ENCODE results near the gene MARCHF9. TPM values are rescaled to one million over a fixed set of nuclear protein-coding genes. Genes with fewer than 3 reads are reported as not detected.

Gene MARCHF9
- total RNA-seq, 1 experiment from 2014 or later, result 18.9 TPM

GRCh38 chr12:57735952-57736740, 18.8 kb upstream of the MARCHF9 start:
- H3K9me3 ChIP-seq (ENCODE audit: insufficient read depth, low read depth), result no peaks in the 10 kb centered on the region
- peak in 1 of 2 experiments; percentile 24 for DNase-seq
- H4K20me1 ChIP-seq (ENCODE audit: insufficient read depth), result no peaks in the 10 kb centered on the region
- H3K79me2 ChIP-seq (ENCODE audit: low read depth), result no peaks in the 10 kb centered on the region
- BruUV-seq (replicated peaks), result no TSS peak
- H3K9me2 ChIP-seq (ENCODE audit: insufficient read depth), result no peaks in the 10 kb centered on the region
- peaks cover 5% of the 10 kb centered on the region; the same call in 1 of the 2 replicates for H3F3A ChIP-seq (ENCODE audit: insufficient read depth, low read depth)
- ChIA-PET POLR2A (ENCODE audit: unreplicated experiment) (interaction anchor here (0.6 kb wide), 1 partner anchor 10 kb away, joined by 3 read pairs; no protein-coding TSS in a partner anchor), CTCF (interaction anchor here (0.5 to 0.7 kb wide), 2 partner anchors 281 to 477 kb away, joined by 5 to 8 read pairs; partner anchors contain the start of gene INHBE)
- no peak overlapping the region for H3K4me3 ChIP-seq
- intact Hi-C loops (cut with micrococcal nuclease; ENCODE audit: unreplicated experiment), result no loop called here
- no peaks in the 10 kb centered on the region for H3K36me3 ChIP-seq (ENCODE audit: low read depth)
- TF ChIP-seq CTCF (conservative IDR thresholded peaks at IDR 0.05) (no peak), EZH2 (IDR thresholded peaks at IDR 0.05; ENCODE audit: low read depth) (no peak)
- H3K4me2 ChIP-seq, result peak overlapping the region; percentile 23; the same call in 1 of the 2 replicates
- no peak overlapping the region for H2AFZ ChIP-seq
- H3K27me3 ChIP-seq (ENCODE audit: insufficient read depth, low read depth), result peaks cover 17% of the 10 kb centered on the region
- H3K4me1 ChIP-seq (replicated peaks; ENCODE audit: insufficient read depth), result no peaks in the 10 kb centered on the region
- H3K27ac ChIP-seq, result no peak overlapping the region

DNA sequence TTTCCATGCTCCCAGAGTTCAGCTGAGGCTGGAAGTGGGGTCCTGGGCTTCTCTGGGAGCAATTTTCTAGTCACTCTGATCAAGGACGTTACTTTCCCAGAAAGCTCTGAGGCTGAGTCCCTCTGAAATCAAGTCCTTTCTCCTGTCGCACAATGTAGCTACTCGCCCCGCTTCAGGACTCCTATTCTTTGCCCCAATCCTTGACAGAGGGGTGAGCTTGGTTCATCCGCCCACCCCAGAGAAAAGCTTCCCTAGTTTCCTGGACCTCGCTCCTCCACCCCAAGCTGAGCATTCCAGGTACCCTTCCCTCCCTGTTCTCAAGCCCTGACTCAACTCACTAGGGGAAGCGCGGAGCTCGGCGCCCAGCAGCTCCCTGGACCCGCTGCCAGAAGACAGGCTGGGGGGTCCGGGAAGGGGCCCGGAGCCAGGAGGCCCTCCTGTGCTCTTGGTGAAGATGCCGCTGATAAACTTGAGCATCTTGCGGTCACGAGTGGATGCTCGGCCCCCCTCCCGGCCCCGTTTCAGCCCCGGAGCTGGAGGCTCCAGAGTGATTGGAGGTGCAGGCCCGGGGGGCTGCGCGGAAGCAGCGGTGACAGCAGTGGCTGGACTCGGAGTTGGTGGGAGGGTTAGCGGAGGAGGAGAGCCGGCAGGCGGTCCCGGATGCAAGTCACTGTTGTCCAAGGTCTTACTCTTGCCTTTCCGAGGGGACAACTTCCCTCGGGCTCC, 18.0 kb upstream of the MARCHF9 start:
- H3K79me2 ChIP-seq (ENCODE audit: low read depth), result no peaks in the 10 kb centered on the region
- H3K4me2 ChIP-seq, result no peak overlapping the region
- no peaks in the 10 kb centered on the region for H3K9me3 ChIP-seq (ENCODE audit: insufficient read depth, low read depth)
- no peaks in the 10 kb centered on the region for H3K36me3 ChIP-seq (ENCODE audit: low read depth)
- H3K9me2 ChIP-seq (ENCODE audit: insufficient read depth), result no peaks in the 10 kb centered on the region
- POLR2A ChIA-PET (ENCODE audit: unreplicated experiment), result no interaction called here
- TF ChIP-seq EZH2 (IDR thresholded peaks at IDR 0.05; ENCODE audit: low read depth) (no peak), CTCF (conservative IDR thresholded peaks at IDR 0.05) (no peak)
- H3K4me1 ChIP-seq (replicated peaks; ENCODE audit: insufficient read depth), result no peaks in the 10 kb centered on the region
- H2AFZ ChIP-seq, result no peak overlapping the region
- no TSS peak for BruUV-seq (replicated peaks)
- no peak for DNase-seq
- intact Hi-C loops (cut with micrococcal nuclease; ENCODE audit: unreplicated experiment), result no loop called here
- CTCF ChIA-PET, result interaction anchor here (0.5 kb wide), 1 partner anchor 282 kb away, joined by 5 read pairs; the partner anchor contains the start of gene INHBE
- H3K27me3 ChIP-seq (ENCODE audit: insufficient read depth, low read depth), result peaks cover 14% of the 10 kb centered on the region
- H3K27ac ChIP-seq, result no peak overlapping the region
- H3F3A ChIP-seq (ENCODE audit: insufficient read depth, low read depth), result peaks cover 5% of the 10 kb centered on the region; the same call in 1 of the 2 replicates
- no peaks in the 10 kb centered on the region for H4K20me1 ChIP-seq (ENCODE audit: insufficient read depth)
- H3K4me3 ChIP-seq, result no peak overlapping the region

GRCh38 chr12:57737467-57738460, 17.1 kb upstream of the MARCHF9 start:
- Histone ChIP-seq H2AFZ (no peak overlapping the region), H3K4me3 (no peak overlapping the region), H3K79me2 (ENCODE audit: low read depth) (no peaks in the 10 kb centered on the region), H3K27ac (no peak overlapping the region), H3K9me2 (ENCODE audit: insufficient read depth) (no peaks in the 10 kb centered on the region), H4K20me1 (ENCODE audit: insufficient read depth) (no peaks in the 10 kb centered on the region), H3K36me3 (ENCODE audit: low read depth) (no peaks in the 10 kb centered on the region), H3K27me3 (ENCODE audit: insufficient read depth, low read depth) (peaks cover 14% of the 10 kb centered on the region), H3K4me2 (no peak overlapping the region), H3K4me1 (replicated peaks; ENCODE audit: insufficient read depth) (no peaks in the 10 kb centered on the region), H3F3A (ENCODE audit: insufficient read depth, low read depth) (peaks cover 5% of the 10 kb centered on the region; the same call in 1 of the 2 replicates), H3K9me3 (ENCODE audit: insufficient read depth, low read depth) (no peaks in the 10 kb centered on the region)
- ChIA-PET POLR2A (ENCODE audit: unreplicated experiment) (no interaction called here), CTCF (no interaction called here)
- TF ChIP-seq CTCF (conservative IDR thresholded peaks at IDR 0.05), result no peak
- TF ChIP-seq EZH2 (IDR thresholded peaks at IDR 0.05; ENCODE audit: low read depth), result no peak
- no peak for DNase-seq
- no TSS peak for BruUV-seq (replicated peaks)
- intact Hi-C loops (cut with micrococcal nuclease; ENCODE audit: unreplicated experiment), result no loop called here
